ENCODE measurements around the gene MED31.
"Not testable (repeated sequence)": the region's sequence is repeated elsewhere in the genome, so short reads cannot be mapped to it uniquely, and the experiment has no call there.

MED31 gene

GRCh38 chr17:6655732-6656361, 4.4 kb upstream of the MED31 start:
- not testable (repeated sequence) for DNase-seq

- DNase-seq, result peak in 1 of 58 donors; percentile 23
Observed at GRCh38 chr17:6654841-6655731, 3.7 kb upstream of the MED31 start.

DNA sequence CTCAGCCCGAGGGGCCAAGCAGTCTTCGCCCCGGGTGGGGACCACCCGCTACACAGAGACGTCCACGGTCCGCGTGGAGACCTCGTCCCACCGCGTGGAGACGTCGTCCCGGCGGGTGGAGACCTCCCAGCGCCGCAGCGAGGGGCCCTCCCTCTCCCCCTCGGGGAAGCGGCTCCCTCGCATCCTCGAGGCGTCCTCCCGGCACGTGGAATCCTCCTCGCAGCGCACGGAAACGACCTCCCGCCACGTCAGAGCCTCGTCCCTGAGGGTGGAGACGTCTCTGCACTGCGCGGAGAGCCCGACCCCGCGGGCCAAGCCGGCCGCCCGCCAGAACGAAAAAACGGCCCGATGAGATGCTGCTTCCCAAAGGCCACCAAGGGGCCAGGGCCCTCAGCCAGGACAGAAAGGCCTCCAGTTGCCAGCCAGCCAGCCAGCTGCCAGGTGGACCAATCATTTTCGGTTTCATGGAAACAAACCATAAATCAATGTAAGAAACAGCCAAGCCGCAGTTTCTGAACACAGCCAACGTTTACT, 581 bp upstream of the MED31 start:
- peak in 2 of 58 donors; percentile 43 to 55 for DNase-seq

GRCh38 chr17:6648181-6648580, 3.2 kb downstream of the MED31 start:
- no peak for DNase-seq

DNA sequence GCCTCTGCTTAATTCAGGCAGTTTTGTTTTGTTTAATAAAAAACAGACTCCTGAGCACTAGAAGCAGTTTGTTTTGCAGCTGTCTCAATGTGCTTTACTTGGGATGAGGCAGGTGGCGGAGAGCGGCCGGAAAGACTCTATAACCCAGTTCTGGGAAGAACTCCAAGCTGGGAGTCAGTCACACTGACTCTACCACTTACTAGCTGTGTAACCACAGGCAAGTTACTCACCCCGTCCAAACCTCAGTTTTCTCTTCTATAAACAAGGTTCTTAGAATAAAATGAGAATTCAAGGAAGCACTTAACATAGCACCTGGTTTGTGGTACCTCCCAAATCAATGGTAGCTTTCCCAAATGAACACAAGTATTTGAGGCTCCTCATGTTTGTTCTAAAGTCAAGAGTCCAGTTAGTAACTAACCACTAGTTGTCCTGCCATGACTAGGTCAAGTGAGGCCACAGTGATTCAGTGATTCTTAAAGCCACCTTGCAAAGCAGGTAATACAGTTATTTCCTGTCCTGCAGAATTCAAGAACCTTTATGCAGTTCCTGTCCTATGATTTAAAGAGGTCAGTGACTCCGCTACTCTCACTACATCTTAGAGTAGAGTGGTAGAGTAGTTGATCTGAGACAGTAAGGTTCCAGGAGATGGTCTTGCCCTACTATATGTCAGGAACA, 7.8 kb downstream of the MED31 start:
- no peak for DNase-seq

- DNase-seq, result no peak
Observed at GRCh38 chr17:6642592-6642991, 8.8 kb downstream of the MED31 start.

DNA sequence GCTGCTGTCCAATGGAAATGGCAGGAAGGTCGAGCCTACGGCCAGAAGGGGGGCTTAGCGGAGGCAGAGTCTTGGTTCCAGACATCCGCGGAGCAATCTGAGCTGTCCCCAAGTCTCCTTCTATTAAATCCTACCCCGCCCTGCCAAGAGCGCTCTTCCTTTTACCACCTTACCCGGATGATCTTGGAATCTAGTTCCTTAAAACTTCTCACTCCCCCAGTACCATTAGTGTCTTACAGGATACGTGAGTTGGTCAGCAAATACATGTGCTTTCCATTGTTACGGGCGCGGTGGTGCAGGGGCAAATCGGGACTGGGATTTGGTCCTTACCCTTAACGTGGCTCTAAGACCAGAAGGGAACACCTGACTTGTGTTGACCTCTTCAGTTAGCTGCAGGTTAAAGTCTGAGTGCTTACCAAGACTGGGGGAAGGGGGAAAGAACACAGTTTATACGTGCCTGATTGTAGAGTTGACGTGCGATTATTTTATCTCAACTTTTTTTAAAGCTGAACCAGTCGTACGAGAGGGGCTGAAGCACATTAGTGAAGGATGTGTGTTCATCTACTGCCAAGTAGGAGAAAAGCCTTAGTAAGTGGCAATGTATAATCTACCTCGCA, 10.1 kb downstream of the MED31 start:
- no peak for DNase-seq

GRCh38 chr17:6640536-6641246, 10.7 kb downstream of the MED31 start, which contains the start of the genes KIAA0753 and TXNDC17:
Gene KIAA0753, minus strand, starts transcription at chr17:6640711. Its CDS starts 5,608 bp downstream, at chr17:6635103.
Gene TXNDC17, plus strand, starts transcription at chr17:6641060. Its CDS starts 23 bp downstream, at chr17:6641083.
- DNase-seq, result peak; percentile 55 to 95 (median 86)

DNA sequence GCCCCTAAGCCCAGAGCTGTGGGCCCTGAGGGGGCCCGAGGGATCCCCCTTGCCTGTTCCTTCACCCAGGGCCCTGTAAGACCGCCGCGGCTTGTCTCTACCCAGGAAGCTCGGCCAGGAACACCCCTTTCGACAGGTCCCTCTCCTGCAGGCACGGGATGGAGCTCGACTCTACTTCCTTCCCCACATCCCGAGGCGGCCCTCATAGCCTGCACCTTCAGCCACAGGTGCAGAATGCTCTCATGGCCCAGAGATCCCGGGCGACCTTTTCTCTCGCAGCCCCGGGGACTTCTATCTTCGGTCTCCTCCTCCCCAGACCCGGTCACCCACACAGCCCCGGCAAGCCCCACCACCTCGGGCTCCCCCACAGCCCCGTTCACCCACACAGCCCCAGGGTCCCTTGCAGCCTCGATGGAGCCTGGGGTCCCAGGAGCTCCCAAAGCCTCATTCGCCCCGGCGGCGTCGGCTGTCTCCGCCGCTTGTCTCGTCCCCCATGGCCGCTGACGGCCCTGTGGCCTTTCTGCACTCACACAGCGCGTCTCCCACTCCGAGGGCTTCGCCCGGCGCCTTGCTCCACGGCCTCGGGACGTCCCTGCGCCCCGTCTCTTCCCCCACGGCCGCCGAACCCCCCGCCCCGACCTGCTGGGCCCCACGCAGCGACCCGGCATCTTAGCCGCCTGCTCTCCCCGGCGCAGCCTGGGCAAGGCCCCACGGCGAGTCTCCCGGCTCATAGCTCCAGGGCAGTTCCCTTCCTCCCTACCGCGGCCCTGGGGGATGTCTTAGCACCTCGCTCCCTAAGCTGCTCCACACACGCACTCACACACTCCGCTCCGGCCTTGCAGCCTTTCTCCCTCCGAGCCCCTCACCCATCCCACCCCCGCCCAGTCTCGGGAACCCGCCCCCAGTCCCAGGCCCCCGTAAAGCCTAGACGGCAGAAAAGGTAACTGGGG, 11.5 kb downstream of the MED31 start:
- peak in 6 of 58 donors; percentile 37 to 85 (median 69) for DNase-seq

- no peak for DNase-seq
Observed at GRCh38 chr17:6639014-6639585, 12.3 kb downstream of the MED31 start.

GRCh38 chr17:6638046-6638908, 13.1 kb downstream of the MED31 start:
- no peak for DNase-seq

DNA sequence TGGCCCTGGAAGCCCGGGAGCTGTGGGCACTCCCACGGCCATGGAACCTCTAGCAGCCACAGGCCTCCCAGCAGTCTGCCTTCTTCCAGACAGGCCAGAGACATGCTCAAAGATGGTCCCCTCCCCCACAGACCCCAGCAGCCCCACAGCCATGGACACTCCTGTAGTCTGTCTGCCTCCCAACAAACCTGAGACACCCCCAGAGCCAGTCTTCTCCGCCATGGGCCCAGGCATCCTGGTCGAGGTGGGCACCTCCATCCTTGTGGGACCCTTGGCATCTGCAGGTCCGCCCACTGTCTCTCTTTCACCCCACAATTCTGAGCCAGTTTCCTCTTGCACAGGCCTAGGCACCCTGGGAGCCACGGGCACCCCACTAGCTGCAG, 14.0 kb downstream of the MED31 start:
- no peak for DNase-seq

DNA sequence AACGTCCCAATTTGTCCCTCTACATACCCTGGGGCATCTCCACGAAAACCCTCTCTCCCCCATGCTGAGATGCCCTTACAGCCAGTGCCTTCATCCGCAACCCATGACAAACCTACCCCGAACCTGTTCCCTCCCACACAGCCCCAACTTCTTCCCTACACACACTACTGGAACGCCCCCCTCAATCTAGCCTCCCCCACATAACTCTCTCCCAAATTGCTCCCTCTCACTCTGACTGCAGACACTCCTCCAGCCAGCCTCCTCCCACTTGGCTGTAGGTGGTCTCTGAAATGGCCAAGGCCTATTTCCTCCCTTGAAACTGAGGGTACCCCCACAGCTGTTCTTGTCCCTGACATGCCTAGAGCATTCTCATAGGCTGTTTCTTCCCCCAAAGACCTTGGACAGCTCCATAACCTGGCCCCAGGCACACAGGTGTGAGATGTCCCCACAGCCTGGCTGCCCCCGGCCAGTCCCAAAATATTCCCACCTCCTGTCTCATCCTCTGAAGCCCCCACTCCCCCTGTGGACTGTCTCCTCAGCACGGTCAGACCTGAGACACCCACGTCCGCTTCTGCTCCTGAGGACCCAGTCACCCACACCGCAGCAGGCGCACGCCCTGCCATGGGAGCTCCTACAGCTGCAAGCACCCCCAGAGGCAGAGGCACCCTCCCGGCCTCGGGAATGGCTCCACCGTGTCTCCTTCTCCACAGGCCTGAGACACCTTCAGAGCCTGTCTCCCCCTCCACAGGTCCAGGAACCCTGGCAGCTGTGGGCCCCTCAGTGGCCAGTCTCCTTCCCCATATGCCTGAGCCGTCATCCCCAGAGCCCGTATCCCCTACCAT, 14.6 kb downstream of the MED31 start:
- DNase-seq, result no peak

DNA sequence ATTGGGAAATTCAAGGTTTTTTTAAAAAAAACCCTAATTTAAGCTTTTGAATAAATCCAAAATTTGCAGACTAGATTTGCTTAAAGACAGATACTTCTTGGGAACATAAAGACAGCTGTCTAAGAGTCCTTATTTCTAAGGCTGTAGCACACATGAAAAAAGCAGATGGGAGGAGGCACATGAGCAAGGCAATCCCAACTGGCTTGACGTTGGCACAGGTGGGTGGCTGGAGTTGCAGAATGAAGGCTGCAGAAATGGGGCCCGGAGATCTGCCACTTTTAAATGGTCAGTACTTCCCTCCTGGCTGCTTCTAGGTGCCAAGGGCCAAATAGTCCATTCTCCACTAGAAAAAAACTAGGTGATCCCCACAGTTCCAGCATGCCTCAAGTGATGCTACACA, 15.3 kb downstream of the MED31 start:
- DNase-seq, result peak in 2 of 58 donors; percentile 13 to 27

DNA sequence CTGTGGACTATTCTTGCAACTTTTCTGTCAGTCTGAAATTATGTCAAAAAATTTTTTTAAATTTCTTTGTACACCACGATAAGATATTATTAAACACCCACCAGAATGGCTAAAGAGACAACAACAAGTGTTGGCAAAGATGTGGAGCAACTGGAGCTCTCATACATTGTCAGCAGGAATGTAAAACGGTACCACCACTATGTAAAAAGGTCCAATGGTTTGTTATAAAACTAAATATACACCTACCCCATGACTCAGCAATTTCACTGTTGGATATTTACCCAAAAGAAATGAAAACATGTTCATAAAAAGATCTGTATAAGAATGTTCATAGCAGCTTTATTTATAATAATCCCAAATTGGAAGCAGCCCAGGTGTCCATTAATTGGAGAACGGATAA, 18.1 kb downstream of the MED31 start:
- DNase-seq, result no peak

DNA sequence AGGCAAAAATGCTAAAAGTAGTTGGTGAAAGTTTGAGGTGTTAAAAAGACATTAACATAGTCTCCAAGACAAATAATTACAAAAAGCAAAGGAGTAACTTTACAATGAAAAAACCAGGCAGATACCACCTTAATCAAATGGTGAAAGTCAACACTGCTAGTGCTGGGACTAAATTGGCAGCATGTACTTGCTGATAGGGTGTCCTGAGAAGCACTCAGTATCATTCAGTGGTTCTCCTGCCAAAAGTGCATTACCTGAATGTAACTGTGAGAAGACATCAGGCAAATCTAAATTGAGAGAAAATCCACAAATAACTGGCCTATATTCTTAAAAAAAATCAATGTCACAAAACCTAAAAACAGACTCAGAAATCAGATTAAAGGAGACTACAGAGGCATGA, 18.9 kb downstream of the MED31 start:
- DNase-seq, result no peak

DNA sequence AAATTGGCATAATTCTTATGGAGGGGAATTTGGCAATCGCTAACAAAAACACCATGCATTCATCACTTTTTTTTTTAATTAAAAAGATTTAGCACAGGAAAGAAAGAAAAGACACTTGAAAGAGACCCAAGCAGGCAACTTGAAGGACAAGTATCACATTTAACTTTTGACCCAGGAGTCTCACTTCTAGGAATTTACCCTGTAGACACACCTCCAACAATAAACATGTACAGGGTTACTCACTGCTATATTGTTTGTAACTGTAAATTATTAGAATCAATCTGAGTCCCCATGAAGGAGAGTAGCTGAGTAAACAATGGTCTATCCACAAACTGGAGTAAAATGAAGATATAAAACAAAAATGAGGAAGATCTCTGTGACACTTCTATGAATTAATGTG, 21.0 kb downstream of the MED31 start:
- no peak for DNase-seq

Data from anterior cingulate cortex (tissue), 58 donors.